HepG2 (cell line): ENCODE measurements around the gene NEAT1. TPM values are rescaled to one million over a fixed set of nuclear protein-coding genes. Genes with fewer than 3 reads are reported as not detected.

ENCODE experiments used
- ARHGAP35 ChIP-seq: sonication (generic); formaldehyde crosslinking; IDR thresholded peaks from 2 replicates; pipeline ENCODE4 v1.9.0; 2022; ENCODE audit warnings: mild to moderate bottlenecking, inconsistent platforms, moderate library complexity, missing genetic modification reagents, borderline replicate concordance
- CC2D1A ChIP-seq: sonication (generic); formaldehyde crosslinking; IDR thresholded peaks from 2 replicates; pipeline ENCODE4 v1.8.1; 2023; ENCODE audit warnings: mild to moderate bottlenecking, missing genetic modification reagents
- CENPBD1 ChIP-seq: sonication (generic); formaldehyde crosslinking; IDR thresholded peaks from 2 replicates; pipeline ENCODE4 v1.8.0; 2022; ENCODE audit warnings: missing genetic modification reagents, low read depth, mild to moderate bottlenecking, borderline replicate concordance
- HMG20A ChIP-seq: IDR thresholded peaks from 2 replicates; pipeline ENCODE4 v1.6.1; 2016; ENCODE audit warnings: borderline replicate concordance
- IRF2 ChIP-seq: IDR thresholded peaks from 2 replicates; pipeline ENCODE4 v1.6.1; 2018; ENCODE audit warnings: missing genetic modification reagents, missing compliant biosample characterization
- KDM3A ChIP-seq: IDR thresholded peaks from 2 replicates; pipeline ENCODE4 v1.6.1; 2018; ENCODE audit warnings: low read depth, missing compliant biosample characterization
- MTF1 ChIP-seq: sonication (generic); formaldehyde crosslinking; IDR thresholded peaks from 2 replicates; pipeline ENCODE4 v1.5.0; 2020; ENCODE audit warnings: missing genetic modification reagents
- MXD3 ChIP-seq: IDR thresholded peaks from 2 replicates; pipeline ENCODE4 v1.6.1; 2016; ENCODE audit warnings: mild to moderate bottlenecking, missing biosample characterization, missing genetic modification reagents
- NPAS2 ChIP-seq: sonication (generic); formaldehyde crosslinking; IDR thresholded peaks from 2 replicates; pipeline ENCODE4 v1.8.0; 2022; ENCODE audit warnings: mild to moderate bottlenecking, missing genetic modification reagents, borderline replicate concordance
- POLR2A ChIP-seq, 2 experiments: IDR thresholded peaks; 2 replicates each; pipeline ENCODE4 v1.6.1; 2011; ENCODE audit warnings: low read depth in 2 of 2, low read length in 2 of 2, mild to moderate bottlenecking in 1 of 2, moderate library complexity in 1 of 2; ENCODE audit not compliant: insufficient read depth in 1 of 2
- RORA ChIP-seq: sonication (generic); formaldehyde crosslinking; IDR thresholded peaks from 2 replicates; pipeline ENCODE4 v1.5.0; 2020; ENCODE audit warnings: mild to moderate bottlenecking, missing genetic modification reagents, moderate library complexity
- ZHX2 ChIP-seq, 2 experiments: sonication (generic) in 1 of 2; formaldehyde crosslinking in 1 of 2; IDR thresholded peaks; 2 replicates each; pipeline versions ENCODE4 v1.6.1 to v1.9.0; 2014 to 2022; ENCODE audit warnings: antibody characterized with exemption in 1 of 2, borderline replicate concordance in 1 of 2, inconsistent platforms in 1 of 2, low read depth in 1 of 2, missing genetic modification reagents in 1 of 2
- ZNF276 ChIP-seq: sonication (generic); formaldehyde crosslinking; IDR thresholded peaks from 2 replicates; pipeline ENCODE4 v1.4.0; 2020; ENCODE audit warnings: mild to moderate bottlenecking, low read depth, missing genetic modification reagents
- polyA plus RNA-seq, 8 experiments: library from polyadenylated mRNA; depleted of rRNA in 3 of 8; stranded (reverse) in 7 of 8; unstranded in 1 of 8; fragments of >200 nt; fragmentation: Illumina TruSeq in 4 of 8; extraction: Trizol in 4 of 8; gene quantifications; 2 replicates each; pipeline versions ENCODE4 v1.2.1 to v1.2.3, GENCODE V29; 2011 to 2016; ENCODE audit warnings: low read depth in 4 of 8, missing spikeins in 1 of 8, mixed read lengths in 1 of 8; ENCODE audit not compliant: insufficient read depth in 1 of 8
- total RNA-seq, 5 experiments: library from RNA; depleted of rRNA; stranded (reverse); fragments of >200 nt; fragmentation: Illumina TruSeq; extraction: Trizol; gene quantifications; 2 replicates each; pipeline ENCODE4 v1.2.3, GENCODE V29; 2016; ENCODE audit warnings: low read depth in 1 of 5
- TF ChIP-seq, protein P1 (sequence below), 2 experiments: fragments of 450-650 bp in 1 of 2; sonication (generic) in 1 of 2; formaldehyde crosslinking; IDR thresholded peaks; 2 replicates each; pipeline versions ENCODE4 v1.5.0 to v1.8.0; 2020 to 2022; ENCODE audit warnings: mild to moderate bottlenecking in 1 of 2, missing genetic modification reagents in 1 of 2
- TF ChIP-seq, protein P2 (sequence below): IDR thresholded peaks from 2 replicates; pipeline ENCODE4 v1.6.1; 2016; ENCODE audit warnings: low read depth, borderline replicate concordance
- TF ChIP-seq, protein P3 (sequence below): sonication (generic); formaldehyde crosslinking; IDR thresholded peaks from 2 replicates; pipeline ENCODE4 v1.4.0; 2020; ENCODE audit warnings: mild to moderate bottlenecking, missing genetic modification reagents

The NEAT1 gene
- total and polyA plus RNA-seq, 2 of the 13 experiments (the other 11 are each of a cell fraction or from before 2014, with no cell fraction given) = 20.5 to 41.2 TPM

GRCh38 chr11:65487467-65488272 is 65.1 kb downstream of the NEAT1 start (continued):
- TF ChIP-seq, protein P1, sequence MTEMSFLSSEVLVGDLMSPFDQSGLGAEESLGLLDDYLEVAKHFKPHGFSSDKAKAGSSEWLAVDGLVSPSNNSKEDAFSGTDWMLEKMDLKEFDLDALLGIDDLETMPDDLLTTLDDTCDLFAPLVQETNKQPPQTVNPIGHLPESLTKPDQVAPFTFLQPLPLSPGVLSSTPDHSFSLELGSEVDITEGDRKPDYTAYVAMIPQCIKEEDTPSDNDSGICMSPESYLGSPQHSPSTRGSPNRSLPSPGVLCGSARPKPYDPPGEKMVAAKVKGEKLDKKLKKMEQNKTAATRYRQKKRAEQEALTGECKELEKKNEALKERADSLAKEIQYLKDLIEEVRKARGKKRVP (CRISPR knock-in tag; IDR thresholded peaks at IDR 0.05) = peak; percentile 52 to 98; a peak in 2 of 4 replicates
- TF ChIP-seq, protein P2, sequence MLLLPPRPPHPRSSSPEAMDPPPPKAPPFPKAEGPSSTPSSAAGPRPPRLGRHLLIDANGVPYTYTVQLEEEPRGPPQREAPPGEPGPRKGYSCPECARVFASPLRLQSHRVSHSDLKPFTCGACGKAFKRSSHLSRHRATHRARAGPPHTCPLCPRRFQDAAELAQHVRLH (CRISPR knock-in tag) = no peak; the same call in 1 of the 2 replicates
- no peak for TF ChIP-seq CC2D1A (CRISPR knock-in tag)
- no peak for TF ChIP-seq ZNF276 (CRISPR knock-in tag)
- TF ChIP-seq HMG20A (CRISPR knock-in tag) = no peak
- no peak for TF ChIP-seq ZHX2 (IDR thresholded peaks at IDR 0.05; ENCODE audit: low read depth)
- no peak for TF ChIP-seq ZHX2 (CRISPR knock-in tag; IDR thresholded peaks at IDR 0.05; ENCODE audit: borderline replicate concordance)
- no peak for TF ChIP-seq NPAS2
- TF ChIP-seq MTF1 (CRISPR knock-in tag) = no peak
- TF ChIP-seq, protein P3, sequence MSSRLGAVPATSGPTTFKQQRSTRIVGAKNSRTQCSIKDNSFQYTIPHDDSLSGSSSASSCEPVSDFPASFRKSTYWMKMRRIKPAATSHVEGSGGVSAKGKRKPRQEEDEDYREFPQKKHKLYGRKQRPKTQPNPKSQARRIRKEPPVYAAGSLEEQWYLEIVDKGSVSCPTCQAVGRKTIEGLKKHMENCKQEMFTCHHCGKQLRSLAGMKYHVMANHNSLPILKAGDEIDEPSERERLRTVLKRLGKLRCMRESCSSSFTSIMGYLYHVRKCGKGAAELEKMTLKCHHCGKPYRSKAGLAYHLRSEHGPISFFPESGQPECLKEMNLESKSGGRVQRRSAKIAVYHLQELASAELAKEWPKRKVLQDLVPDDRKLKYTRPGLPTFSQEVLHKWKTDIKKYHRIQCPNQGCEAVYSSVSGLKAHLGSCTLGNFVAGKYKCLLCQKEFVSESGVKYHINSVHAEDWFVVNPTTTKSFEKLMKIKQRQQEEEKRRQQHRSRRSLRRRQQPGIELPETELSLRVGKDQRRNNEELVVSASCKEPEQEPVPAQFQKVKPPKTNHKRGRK (CRISPR knock-in tag) = no peak
- TF ChIP-seq IRF2 (CRISPR knock-in tag) = peak; percentile 64; the same call in 1 of the 2 replicates
- peak; percentile 25 to 70; a peak in 2 of 4 replicates for TF ChIP-seq POLR2A (IDR thresholded peaks at IDR 0.05; ENCODE audit: insufficient read depth in 1 of 2, low read depth in 2 of 2, low read length in 2 of 2)
- no peak for TF ChIP-seq CENPBD1 (CRISPR knock-in tag)
- TF ChIP-seq RORA (CRISPR knock-in tag) = no peak
- 0 out of 2 replicates have a peak, but pooled peaks have one; percentile 25 for TF ChIP-seq MXD3 (CRISPR knock-in tag)
- no peak for TF ChIP-seq ARHGAP35 (CRISPR knock-in tag)
- TF ChIP-seq KDM3A (CRISPR knock-in tag) = no peak; the same call in 1 of the 2 replicates
